Ishikawa (cell line): ENCODE measurements around the gene HIVEP1.

ENCODE experiments used
- CEBPB ChIP-seq: IDR thresholded peaks from 2 replicates; pipeline ENCODE4 v1.6.1; 2012
- CREB1 ChIP-seq: IDR thresholded peaks from 2 replicates; pipeline ENCODE4 v1.6.1; 2012; ENCODE audit warnings: low read depth
- EGR1 ChIP-seq: IDR thresholded peaks from 2 replicates; pipeline ENCODE4 v1.6.1; 2012
- EP300 ChIP-seq: IDR thresholded peaks from 2 replicates; pipeline ENCODE4 v1.6.1; 2012; ENCODE audit warnings: borderline replicate concordance
- FOXM1 ChIP-seq: IDR thresholded peaks from 2 replicates; pipeline ENCODE4 v1.6.1; 2012; ENCODE audit warnings: low read depth, borderline replicate concordance
- NFIC ChIP-seq: IDR thresholded peaks from 2 replicates; pipeline ENCODE4 v1.6.1; 2012
- RAD21 ChIP-seq: IDR thresholded peaks from 2 replicates; pipeline ENCODE4 v1.6.1; 2012; ENCODE audit warnings: low read depth
- TAF1 ChIP-seq: IDR thresholded peaks from 2 replicates; pipeline ENCODE4 v1.6.1; 2012; ENCODE audit warnings: low read depth, mild to moderate bottlenecking
- TCF12 ChIP-seq: IDR thresholded peaks from 2 replicates; pipeline ENCODE4 v1.6.1; 2012; ENCODE audit warnings: low read depth
- TEAD4 ChIP-seq: IDR thresholded peaks from 2 replicates; pipeline ENCODE4 v1.6.1; 2012
- USF1 ChIP-seq: IDR thresholded peaks from 2 replicates; pipeline ENCODE4 v1.6.1; 2012
- YY1 ChIP-seq: IDR thresholded peaks from 2 replicates; pipeline ENCODE4 v1.6.1; 2012; ENCODE audit warnings: low read depth
- ZBTB7A ChIP-seq: IDR thresholded peaks from 2 replicates; pipeline ENCODE4 v1.6.1; 2012; ENCODE audit warnings: low read depth
- TF ChIP-seq, protein P1 (sequence below): IDR thresholded peaks from 2 replicates; pipeline ENCODE4 v1.6.1; 2012; ENCODE audit warnings: low read depth, mild to moderate bottlenecking
- TF ChIP-seq, protein P2 (sequence below): IDR thresholded peaks from 2 replicates; pipeline ENCODE4 v1.6.1; 2012

The HIVEP1 gene

GRCh38 chr6:11987386-11987785 lies 24.7 kb upstream of the HIVEP1 start:
- TF ChIP-seq USF1 (no peak), CEBPB (no peak)

GRCh38 chr6:11989386-11989785 lies 22.7 kb upstream of the HIVEP1 start:
- TF ChIP-seq, protein P1, sequence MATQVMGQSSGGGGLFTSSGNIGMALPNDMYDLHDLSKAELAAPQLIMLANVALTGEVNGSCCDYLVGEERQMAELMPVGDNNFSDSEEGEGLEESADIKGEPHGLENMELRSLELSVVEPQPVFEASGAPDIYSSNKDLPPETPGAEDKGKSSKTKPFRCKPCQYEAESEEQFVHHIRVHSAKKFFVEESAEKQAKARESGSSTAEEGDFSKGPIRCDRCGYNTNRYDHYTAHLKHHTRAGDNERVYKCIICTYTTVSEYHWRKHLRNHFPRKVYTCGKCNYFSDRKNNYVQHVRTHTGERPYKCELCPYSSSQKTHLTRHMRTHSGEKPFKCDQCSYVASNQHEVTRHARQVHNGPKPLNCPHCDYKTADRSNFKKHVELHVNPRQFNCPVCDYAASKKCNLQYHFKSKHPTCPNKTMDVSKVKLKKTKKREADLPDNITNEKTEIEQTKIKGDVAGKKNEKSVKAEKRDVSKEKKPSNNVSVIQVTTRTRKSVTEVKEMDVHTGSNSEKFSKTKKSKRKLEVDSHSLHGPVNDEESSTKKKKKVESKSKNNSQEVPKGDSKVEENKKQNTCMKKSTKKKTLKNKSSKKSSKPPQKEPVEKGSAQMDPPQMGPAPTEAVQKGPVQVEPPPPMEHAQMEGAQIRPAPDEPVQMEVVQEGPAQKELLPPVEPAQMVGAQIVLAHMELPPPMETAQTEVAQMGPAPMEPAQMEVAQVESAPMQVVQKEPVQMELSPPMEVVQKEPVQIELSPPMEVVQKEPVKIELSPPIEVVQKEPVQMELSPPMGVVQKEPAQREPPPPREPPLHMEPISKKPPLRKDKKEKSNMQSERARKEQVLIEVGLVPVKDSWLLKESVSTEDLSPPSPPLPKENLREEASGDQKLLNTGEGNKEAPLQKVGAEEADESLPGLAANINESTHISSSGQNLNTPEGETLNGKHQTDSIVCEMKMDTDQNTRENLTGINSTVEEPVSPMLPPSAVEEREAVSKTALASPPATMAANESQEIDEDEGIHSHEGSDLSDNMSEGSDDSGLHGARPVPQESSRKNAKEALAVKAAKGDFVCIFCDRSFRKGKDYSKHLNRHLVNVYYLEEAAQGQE, result no peak

- TF ChIP-seq, protein P2, sequence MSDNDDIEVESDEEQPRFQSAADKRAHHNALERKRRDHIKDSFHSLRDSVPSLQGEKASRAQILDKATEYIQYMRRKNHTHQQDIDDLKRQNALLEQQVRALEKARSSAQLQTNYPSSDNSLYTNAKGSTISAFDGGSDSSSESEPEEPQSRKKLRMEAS, result no peak
- TF ChIP-seq RAD21, result no peak
- TF ChIP-seq TCF12, result no peak
- TF ChIP-seq ZBTB7A, result no peak
- no peak for TF ChIP-seq CREB1
- TF ChIP-seq TEAD4, result no peak
- TF ChIP-seq, protein P1, result no peak
- TF ChIP-seq EP300, result no peak
- TF ChIP-seq YY1, result no peak
- TF ChIP-seq NFIC, result no peak
- no peak for TF ChIP-seq CEBPB
- no peak for TF ChIP-seq USF1
- TF ChIP-seq FOXM1, result no peak
- TF ChIP-seq EGR1, result no peak
- TF ChIP-seq TAF1, result no peak
These were observed 20.0 kb upstream of the HIVEP1 start for GRCh38 chr6:11992086-11992485.

GRCh38 chr6:11994875-11995461 lies 17.1 kb upstream of the HIVEP1 start:
- no peak for TF ChIP-seq EP300
- no peak for TF ChIP-seq RAD21
- TF ChIP-seq CEBPB, result no peak
- TF ChIP-seq USF1, result no peak
- no peak for TF ChIP-seq YY1
- TF ChIP-seq TAF1, result no peak
- TF ChIP-seq CREB1, result no peak

GRCh38 chr6:11996751-11997150 lies 15.4 kb upstream of the HIVEP1 start:
- no peak for TF ChIP-seq NFIC
- no peak for TF ChIP-seq CREB1
- no peak for TF ChIP-seq TCF12
- TF ChIP-seq USF1, result no peak
- TF ChIP-seq CEBPB, result no peak
- TF ChIP-seq, protein P2, result no peak
- TF ChIP-seq ZBTB7A, result no peak
- TF ChIP-seq, protein P1, result no peak
- no peak for TF ChIP-seq TAF1
